NT2/D1 (cell line): ENCODE data around the gene PPHLN1.
"Not testable (repeated sequence)": the region's sequence is repeated elsewhere in the genome, so short reads cannot be mapped to it uniquely, and the experiment has no call there.

Source experiments
- DNase-seq: peaks from one replicate; pipeline ENCODE4 v3.0.0-alpha.2; 2011; ENCODE audit warnings: low read depth, low spot score
- H3K27me3 ChIP-seq: 2 replicates; pipeline ENCODE4 v1.6.0; 2011; ENCODE audit warnings: mild to moderate bottlenecking; ENCODE audit not compliant: insufficient read length, insufficient read depth
- H3K36me3 ChIP-seq: 2 replicates; pipeline ENCODE4 v1.6.1; 2011; ENCODE audit warnings: mild to moderate bottlenecking, low read length, mixed read lengths; ENCODE audit not compliant: insufficient read depth, insufficient read length
- H3K4me1 ChIP-seq: 2 replicates; pipeline ENCODE4 v1.5.1; 2011; ENCODE audit not compliant: insufficient read depth, insufficient read length
- H3K4me3 ChIP-seq: 2 replicates; pipeline ENCODE4 v1.5.1; 2011; ENCODE audit warnings: low read depth; ENCODE audit not compliant: insufficient read length
- H3K9ac ChIP-seq: 2 replicates; pipeline ENCODE4 v1.6.0; 2011; ENCODE audit warnings: low read depth; ENCODE audit not compliant: insufficient read length
- H3K9me3 ChIP-seq: 2 replicates; pipeline ENCODE4 v1.5.1; 2011; ENCODE audit warnings: mild to moderate bottlenecking, low read length; ENCODE audit not compliant: insufficient read depth
- SUZ12 ChIP-seq: IDR thresholded peaks from 2 replicates; pipeline ENCODE4 v1.6.1; 2011; ENCODE audit not compliant: insufficient read length, insufficient read depth; ENCODE audit errors: extremely low read depth
- YY1 ChIP-seq: IDR thresholded peaks from 2 replicates; pipeline ENCODE4 v1.6.1; 2011; ENCODE audit not compliant: insufficient read length, insufficient read depth
- ZNF274 ChIP-seq: IDR thresholded peaks from 2 replicates; pipeline ENCODE4 v1.6.1; 2011; ENCODE audit warnings: mild to moderate bottlenecking, low read depth, low read length

PPHLN1 gene

GRCh38 chr12:42322567-42322966, 3.4 kb upstream of the PPHLN1 start:
- no peak overlapping the region for H3K9ac ChIP-seq
- H3K4me1 ChIP-seq = peaks cover 4% of the 10 kb centered on the region
- peaks cover 47% of the 10 kb centered on the region for H3K36me3 ChIP-seq
- H3K9me3 ChIP-seq = no peaks in the 10 kb centered on the region
- H3K27me3 ChIP-seq = no peaks in the 10 kb centered on the region
- DNase-seq = no peak
- TF ChIP-seq YY1 (no peak), ZNF274 (no peak), SUZ12 (no peak)
- H3K4me3 ChIP-seq = no peak overlapping the region

- no peak for TF ChIP-seq YY1
- TF ChIP-seq ZNF274 = no peak
- no peak for TF ChIP-seq SUZ12
- Histone ChIP-seq H3K36me3 (peaks cover 47% of the 10 kb centered on the region), H3K4me1 (peaks cover 4% of the 10 kb centered on the region), H3K4me3 (no peak overlapping the region), H3K9me3 (no peaks in the 10 kb centered on the region), H3K9ac (no peak overlapping the region), H3K27me3 (no peaks in the 10 kb centered on the region)
- no peak for DNase-seq
Observed at GRCh38 chr12:42323856-42324255, 2.1 kb upstream of the PPHLN1 start.

GRCh38 chr12:42325326-42325652, 678 bp upstream of the PPHLN1 start:
- DNase-seq = no peak
- peaks cover 52% of the 10 kb centered on the region for H3K36me3 ChIP-seq
- peak overlapping the region; percentile 45 for H3K4me3 ChIP-seq
- H3K9ac ChIP-seq = peak overlapping the region; percentile 61
- no peaks in the 10 kb centered on the region for H3K27me3 ChIP-seq
- H3K9me3 ChIP-seq = no peaks in the 10 kb centered on the region
- TF ChIP-seq ZNF274 (no peak), SUZ12 (no peak)
- peaks cover 4% of the 10 kb centered on the region for H3K4me1 ChIP-seq

- DNase-seq = no peak
Observed at GRCh38 chr12:42326541-42327226, 717 bp downstream of the PPHLN1 start.

GRCh38 chr12:42327227-42327590, 1.2 kb downstream of the PPHLN1 start:
- H3K9ac ChIP-seq = peak overlapping the region; percentile 61
- H3K4me1 ChIP-seq = peaks cover 4% of the 10 kb centered on the region
- no peaks in the 10 kb centered on the region for H3K27me3 ChIP-seq
- H3K36me3 ChIP-seq = peaks cover 35% of the 10 kb centered on the region
- DNase-seq = no peak
- H3K9me3 ChIP-seq = no peaks in the 10 kb centered on the region
- TF ChIP-seq ZNF274 (no peak), SUZ12 (no peak), YY1 (no peak)
- peak overlapping the region; percentile 45 for H3K4me3 ChIP-seq

More at GRCh38 chr12:42326541-42327226, 717 bp downstream of the PPHLN1 start:
- H3K4me1 ChIP-seq = peaks cover 4% of the 10 kb centered on the region
- no peaks in the 10 kb centered on the region for H3K27me3 ChIP-seq
- peaks cover 40% of the 10 kb centered on the region for H3K36me3 ChIP-seq
- peak overlapping the region; percentile 45 for H3K4me3 ChIP-seq
- TF ChIP-seq ZNF274 (no peak), SUZ12 (no peak), YY1 (no peak)
- no peaks in the 10 kb centered on the region for H3K9me3 ChIP-seq
- H3K9ac ChIP-seq = peak overlapping the region; percentile 61

- H3K9me3 ChIP-seq, DNase-seq, H3K9ac ChIP-seq, H3K27me3 ChIP-seq, H3K4me3 ChIP-seq, H3K4me1 ChIP-seq: not testable (repeated sequence)
- H3K36me3 ChIP-seq = peaks cover 26% of the 10 kb centered on the region
Observed at GRCh38 chr12:42330097-42330496, 4.1 kb downstream of the PPHLN1 start.

- TF ChIP-seq ZNF274 (no peak), YY1 (no peak), SUZ12 (no peak)
- no peak for DNase-seq
- peaks cover 35% of the 10 kb centered on the region for H3K36me3 ChIP-seq
- H3K27me3 ChIP-seq = no peaks in the 10 kb centered on the region
- H3K9ac ChIP-seq = no peak overlapping the region
- no peaks in the 10 kb centered on the region for H3K4me1 ChIP-seq
- no peak overlapping the region for H3K4me3 ChIP-seq
- no peaks in the 10 kb centered on the region for H3K9me3 ChIP-seq
Observed at GRCh38 chr12:42332301-42333285, 6.6 kb downstream of the PPHLN1 start.
